Measurements from ENCODE around the gene FCAMR. TPM values are rescaled to one million over a fixed set of nuclear protein-coding genes. Genes with fewer than 3 reads are reported as not detected.

FCAMR gene
- total RNA-seq, 4 donors from 2014 or later: not detected

DNA sequence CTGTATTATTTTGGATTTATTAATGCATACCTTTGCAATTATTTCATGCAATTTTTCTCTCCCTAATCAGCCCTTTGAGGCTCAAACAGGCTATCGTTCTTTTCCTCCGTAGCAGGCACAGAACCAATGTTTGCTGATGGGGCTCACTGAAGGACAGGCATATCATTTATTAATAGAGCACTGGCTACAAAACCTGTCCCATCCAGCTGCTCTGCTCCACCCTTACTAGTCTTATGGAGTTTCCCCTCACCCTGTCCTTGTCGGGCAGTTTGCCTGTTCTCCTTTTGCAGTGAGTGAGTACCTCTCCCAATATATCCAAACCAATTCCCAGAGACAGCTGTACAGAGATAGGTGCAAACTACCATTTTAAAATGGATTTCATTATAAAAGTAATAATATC, 16.6 kb upstream of the FCAMR start:
- Histone ChIP-seq H3K4me1 (peaks cover 0 to 15% (median 0%) of the 10 kb centered on the region in 3 donors), H3K27me3 (peaks cover 0 to 12% (median 0%) of the 10 kb centered on the region in 4 donors), H3K36me3 (no peaks in the 10 kb centered on the region), H3K27ac (no peak overlapping the region), H3K9me3 (no peaks in the 10 kb centered on the region), H3K4me3 (no peak overlapping the region)
- 36 to 53% methylated on average over 3 of the region's 3 CpGs for WGBS, 2 donors
- TF ChIP-seq, protein P1, sequence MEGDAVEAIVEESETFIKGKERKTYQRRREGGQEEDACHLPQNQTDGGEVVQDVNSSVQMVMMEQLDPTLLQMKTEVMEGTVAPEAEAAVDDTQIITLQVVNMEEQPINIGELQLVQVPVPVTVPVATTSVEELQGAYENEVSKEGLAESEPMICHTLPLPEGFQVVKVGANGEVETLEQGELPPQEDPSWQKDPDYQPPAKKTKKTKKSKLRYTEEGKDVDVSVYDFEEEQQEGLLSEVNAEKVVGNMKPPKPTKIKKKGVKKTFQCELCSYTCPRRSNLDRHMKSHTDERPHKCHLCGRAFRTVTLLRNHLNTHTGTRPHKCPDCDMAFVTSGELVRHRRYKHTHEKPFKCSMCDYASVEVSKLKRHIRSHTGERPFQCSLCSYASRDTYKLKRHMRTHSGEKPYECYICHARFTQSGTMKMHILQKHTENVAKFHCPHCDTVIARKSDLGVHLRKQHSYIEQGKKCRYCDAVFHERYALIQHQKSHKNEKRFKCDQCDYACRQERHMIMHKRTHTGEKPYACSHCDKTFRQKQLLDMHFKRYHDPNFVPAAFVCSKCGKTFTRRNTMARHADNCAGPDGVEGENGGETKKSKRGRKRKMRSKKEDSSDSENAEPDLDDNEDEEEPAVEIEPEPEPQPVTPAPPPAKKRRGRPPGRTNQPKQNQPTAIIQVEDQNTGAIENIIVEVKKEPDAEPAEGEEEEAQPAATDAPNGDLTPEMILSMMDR (IDR thresholded peaks at IDR 0.05): no peak
- no peak for DNase-seq
- intact Hi-C loops (cut with DNase I): no loop called here

DNA sequence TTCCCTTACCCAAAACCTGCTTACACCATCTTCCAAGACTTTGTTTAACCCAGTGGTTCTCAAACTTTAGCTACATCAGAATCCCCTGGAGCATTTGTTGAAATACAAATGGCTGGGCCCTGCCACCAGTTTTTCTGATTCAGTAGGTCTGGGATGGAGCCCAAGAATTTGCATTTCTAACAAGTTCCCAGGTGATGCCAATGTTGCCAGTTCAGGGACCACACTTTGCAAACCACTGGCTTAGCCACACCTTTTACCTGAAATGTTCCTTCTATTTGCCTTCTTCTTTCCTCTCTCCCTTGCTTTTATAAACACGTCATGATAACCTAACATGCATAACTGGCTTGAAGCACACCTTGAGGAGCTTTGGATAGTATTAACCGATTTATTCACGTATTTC, 16.1 kb upstream of the FCAMR start:
- 35 to 47% methylated on average over 3 of the region's 3 CpGs for WGBS, 2 donors

DNA sequence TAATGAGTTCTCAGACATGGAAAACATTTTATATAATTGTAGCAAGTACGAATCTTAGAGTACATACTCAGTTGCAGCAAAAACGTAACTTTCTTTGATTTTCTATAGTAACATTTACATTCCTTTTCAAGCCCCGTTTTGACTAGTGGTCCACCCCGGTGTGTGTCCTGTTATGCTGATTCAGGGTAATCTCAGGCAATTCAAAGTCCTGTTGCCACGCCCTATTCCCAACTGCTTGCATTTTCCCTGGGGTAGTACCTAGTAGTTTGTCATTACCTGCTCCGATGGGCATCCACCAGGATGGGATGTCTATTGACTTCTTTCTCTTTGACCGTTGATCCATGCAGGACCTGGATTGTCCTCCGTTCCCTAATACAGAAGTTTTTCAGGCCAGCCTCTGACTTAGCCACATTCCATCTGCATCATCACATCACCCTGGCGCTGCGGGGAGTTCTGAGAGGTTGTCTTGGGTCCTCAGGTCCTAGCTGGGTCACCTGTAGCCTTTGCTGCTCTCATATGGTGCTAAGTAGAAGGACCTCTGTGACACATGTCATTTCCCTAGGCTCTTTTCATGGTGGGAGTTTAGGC, 15.0 kb upstream of the FCAMR start:
- intact Hi-C loops (cut with DNase I): no loop called here
- WGBS, 2 donors: 71 to 75% methylated on average over 9 to 10 of the region's 10 CpGs
- Histone ChIP-seq H3K27me3 (peaks cover 0 to 8% (median 0%) of the 10 kb centered on the region in 4 donors), H3K9me3 (no peaks in the 10 kb centered on the region), H3K36me3 (no peaks in the 10 kb centered on the region), H3K27ac (no peak overlapping the region), H3K4me3 (no peak overlapping the region), H3K4me1 (peaks cover 0 to 19% (median 0%) of the 10 kb centered on the region in 3 donors)
- DNase-seq: no peak
- TF ChIP-seq, protein P1 (IDR thresholded peaks at IDR 0.05): no peak
- no peak for TF ChIP-seq POLR2A (IDR thresholded peaks at IDR 0.05)

More for the DNA sequence above, 16.1 kb upstream of the FCAMR start:
- Histone ChIP-seq H3K9me3 (no peaks in the 10 kb centered on the region), H3K27me3 (peaks cover 0 to 8% (median 0%) of the 10 kb centered on the region in 4 donors), H3K4me3 (no peak overlapping the region), H3K4me1 (peaks cover 0 to 15% (median 0%) of the 10 kb centered on the region in 3 donors), H3K27ac (peak overlapping the region in 1 of 4 donors; percentile 16), H3K36me3 (no peaks in the 10 kb centered on the region)
- TF ChIP-seq, protein P1 (IDR thresholded peaks at IDR 0.05): no peak
- no peak for TF ChIP-seq POLR2A (IDR thresholded peaks at IDR 0.05)
- no peak for DNase-seq
- intact Hi-C loops (cut with DNase I): no loop called here

DNA sequence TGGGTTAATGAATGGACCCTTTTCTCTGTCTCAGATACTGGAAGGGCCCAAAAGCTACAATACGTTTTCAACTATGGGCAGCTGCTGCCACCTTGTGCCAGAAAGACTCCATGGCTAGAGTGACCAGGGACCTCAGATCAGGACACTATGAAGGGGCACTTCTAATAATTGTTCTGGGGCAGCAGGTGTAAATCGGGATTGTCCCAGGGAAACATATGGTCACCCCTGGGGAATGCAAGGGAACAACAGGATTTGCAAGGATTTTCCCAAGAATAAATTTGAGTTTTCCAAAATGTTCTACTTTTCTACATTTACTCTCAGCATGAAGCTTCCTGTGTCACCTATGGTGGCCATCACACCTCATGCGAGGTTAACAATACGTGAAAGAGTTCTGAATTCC, 12.0 kb upstream of the FCAMR start:
- peaks cover 0 to 24% (median 0%) of the 10 kb centered on the region in 3 donors for H3K4me1 ChIP-seq
- no peaks in the 10 kb centered on the region for H3K9me3 ChIP-seq
- WGBS, 2 donors: 25 to 34% methylated on average over 3 to 4 of the region's 4 CpGs
- H3K4me3 ChIP-seq: no peak overlapping the region
- no peaks in the 10 kb centered on the region for H3K36me3 ChIP-seq
- intact Hi-C loops (cut with DNase I): no loop called here
- DNase-seq: no peak
- no peak overlapping the region for H3K27ac ChIP-seq
- H3K27me3 ChIP-seq: peaks cover 0 to 8% (median 0%) of the 10 kb centered on the region in 4 donors
- no peak for TF ChIP-seq POLR2A (IDR thresholded peaks at IDR 0.05)
- TF ChIP-seq, protein P1 (IDR thresholded peaks at IDR 0.05): peak; percentile 13 to 70 (median 54)

DNA sequence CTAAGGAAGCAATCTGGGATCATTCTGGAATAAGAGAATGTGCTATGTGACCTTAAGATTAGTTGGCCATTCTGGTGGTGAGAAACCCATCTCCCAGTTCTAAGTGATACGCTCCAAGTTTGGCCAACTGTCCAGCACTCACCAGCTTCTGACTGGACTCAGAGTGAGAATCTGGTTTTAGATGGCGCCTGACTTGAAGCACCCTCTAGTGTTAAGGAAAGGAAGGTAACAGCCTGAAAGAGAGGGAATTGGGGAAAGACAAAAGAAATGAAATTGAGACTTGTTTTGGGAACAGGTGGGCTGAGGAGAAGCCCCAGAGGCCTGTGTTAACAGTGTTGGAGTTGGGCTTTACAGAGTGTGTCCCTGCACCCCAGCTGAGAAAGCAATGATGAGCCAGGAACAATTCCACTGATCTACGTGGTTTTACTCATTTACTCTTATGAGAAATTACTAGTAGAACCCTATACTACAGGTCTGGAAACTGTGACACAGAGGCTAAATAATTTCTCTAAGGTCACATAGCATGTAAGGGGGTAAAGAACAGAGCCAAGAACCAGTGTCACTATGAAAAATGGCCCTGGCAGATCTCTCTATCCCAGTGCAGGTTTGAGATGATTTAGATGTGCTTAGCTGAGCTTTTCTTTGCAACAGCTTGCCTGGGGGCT, 9.3 kb upstream of the FCAMR start:
- peaks cover 0 to 8% (median 0%) of the 10 kb centered on the region in 4 donors for H3K27me3 ChIP-seq
- intact Hi-C loops (cut with DNase I): loop anchor here (5.0 kb wide), 1 partner anchor 57 kb away; the partner anchor contains the start of gene FCMR
- no peaks in the 10 kb centered on the region for H3K9me3 ChIP-seq
- 83 to 92% methylated on average over 2 to 3 of the region's 3 CpGs for WGBS, 2 donors
- DNase-seq: no peak
- TF ChIP-seq POLR2A (IDR thresholded peaks at IDR 0.05): no peak
- TF ChIP-seq, protein P1 (IDR thresholded peaks at IDR 0.05): peak in 5 of 6 experiments; percentile 22 to 70 (median 62)
- no peak overlapping the region for H3K4me3 ChIP-seq
- H3K4me1 ChIP-seq: peaks cover 0 to 9% (median 0%) of the 10 kb centered on the region in 3 donors
- no peaks in the 10 kb centered on the region for H3K36me3 ChIP-seq
- H3K27ac ChIP-seq: no peak overlapping the region
